Measurements from ENCODE around the gene NBPF12. TPM values are rescaled to one million over a fixed set of nuclear protein-coding genes. Genes with fewer than 3 reads are reported as not detected.
"Not testable (repeated sequence)": the region's sequence is repeated elsewhere in the genome, so short reads cannot be mapped to it uniquely, and the experiment has no call there.

Gene NBPF12
- polyA plus RNA-seq, 2 donors, result 3.0 to 5.9 TPM

DNA sequence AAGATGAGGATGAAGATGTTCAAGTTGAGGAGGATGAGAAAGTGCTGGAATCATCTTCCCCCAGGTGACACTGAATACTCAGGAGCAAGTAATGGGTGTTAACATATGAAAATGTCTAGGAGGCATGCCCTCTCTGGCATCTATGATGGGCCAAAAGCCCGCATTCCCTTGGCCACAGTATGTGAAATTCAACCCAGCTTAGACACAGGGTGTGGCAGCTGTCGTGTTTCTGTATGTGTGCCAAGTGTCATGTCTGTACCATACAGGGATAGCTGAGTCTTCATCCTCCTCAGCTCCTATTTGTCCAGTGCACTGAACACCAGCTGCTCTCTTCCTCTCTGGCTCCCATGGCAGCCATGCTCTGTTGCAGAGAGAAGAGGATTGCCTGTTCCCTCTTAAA is 32.5 kb downstream of the NBPF12 start:
- WGBS, 2 donors, result 64 to 71% methylated on average over 2 of the region's 2 CpGs
- H3K27ac ChIP-seq (ENCODE audit: low read depth in 2 of 2, low read length in 1 of 2); H3K27me3 ChIP-seq (ENCODE audit: control insufficient read depth in 1 of 2, insufficient read depth in 2 of 2, low read length in 2 of 2); H3K9me3 ChIP-seq (ENCODE audit: control insufficient read depth in 2 of 2, insufficient read depth in 1 of 2, low read depth in 1 of 2, low read length in 1 of 2); H3K4me3 ChIP-seq (ENCODE audit: low read depth in 1 of 2, low read length in 2 of 2); H3K36me3 ChIP-seq (ENCODE audit: control insufficient read depth in 2 of 2, insufficient read depth in 2 of 2, low read length in 1 of 2); H3K4me1 ChIP-seq (ENCODE audit: control insufficient read depth in 2 of 2, insufficient read depth in 2 of 2, low read length in 1 of 2): not testable (repeated sequence)

- not testable (repeated sequence) for H3K4me1 ChIP-seq (ENCODE audit: control insufficient read depth in 2 of 2, insufficient read depth in 2 of 2, low read length in 1 of 2); H3K4me3 ChIP-seq (ENCODE audit: low read depth in 1 of 2, low read length in 2 of 2); H3K27me3 ChIP-seq (ENCODE audit: control insufficient read depth in 1 of 2, insufficient read depth in 2 of 2, low read length in 2 of 2); H3K36me3 ChIP-seq (ENCODE audit: control insufficient read depth in 2 of 2, insufficient read depth in 2 of 2, low read length in 1 of 2); H3K9me3 ChIP-seq (ENCODE audit: control insufficient read depth in 2 of 2, insufficient read depth in 1 of 2, low read depth in 1 of 2, low read length in 1 of 2); H3K27ac ChIP-seq (ENCODE audit: low read depth in 2 of 2, low read length in 1 of 2)
- 45 to 90% methylated on average over 2 to 4 of the region's 5 CpGs for WGBS, 2 donors
Observed at GRCh38 chr1:146972681-146973080, 34.6 kb downstream of the NBPF12 start.

DNA sequence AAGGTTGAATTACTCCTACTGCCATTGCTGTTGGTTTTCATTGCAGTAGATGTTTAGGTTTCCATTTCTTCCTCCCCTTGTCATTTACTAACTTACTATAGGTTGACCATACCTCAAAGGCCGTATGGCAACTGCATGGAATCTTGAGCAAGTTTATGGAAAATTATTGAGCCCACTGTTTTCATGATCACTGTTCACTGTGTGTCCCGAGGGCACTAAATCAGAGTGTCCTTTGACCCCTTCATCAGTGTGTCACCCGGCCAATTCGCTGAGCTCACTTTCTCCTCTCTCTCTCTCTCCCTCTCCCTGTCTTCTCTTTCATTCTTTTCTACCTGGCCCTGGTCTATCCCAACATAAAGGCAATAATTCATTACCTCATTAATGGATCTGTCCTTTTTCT is 47.7 kb downstream of the NBPF12 start:
- not testable (repeated sequence) for H3K27me3 ChIP-seq (ENCODE audit: control insufficient read depth in 1 of 2, insufficient read depth in 2 of 2, low read length in 2 of 2); H3K4me3 ChIP-seq (ENCODE audit: low read depth in 1 of 2, low read length in 2 of 2); H3K4me1 ChIP-seq (ENCODE audit: control insufficient read depth in 2 of 2, insufficient read depth in 2 of 2, low read length in 1 of 2); H3K27ac ChIP-seq (ENCODE audit: low read depth in 2 of 2, low read length in 1 of 2); H3K36me3 ChIP-seq (ENCODE audit: control insufficient read depth in 2 of 2, insufficient read depth in 2 of 2, low read length in 1 of 2); H3K9me3 ChIP-seq (ENCODE audit: control insufficient read depth in 2 of 2, insufficient read depth in 1 of 2, low read depth in 1 of 2, low read length in 1 of 2)
- 84 to 86% methylated on average over 4 of the region's 4 CpGs for WGBS, 2 donors

- not testable (repeated sequence) for H3K4me1 ChIP-seq (ENCODE audit: control insufficient read depth in 2 of 2, insufficient read depth in 2 of 2, low read length in 1 of 2); H3K4me3 ChIP-seq (ENCODE audit: low read depth in 1 of 2, low read length in 2 of 2); H3K9me3 ChIP-seq (ENCODE audit: control insufficient read depth in 2 of 2, insufficient read depth in 1 of 2, low read depth in 1 of 2, low read length in 1 of 2); H3K36me3 ChIP-seq (ENCODE audit: control insufficient read depth in 2 of 2, insufficient read depth in 2 of 2, low read length in 1 of 2); H3K27me3 ChIP-seq (ENCODE audit: control insufficient read depth in 1 of 2, insufficient read depth in 2 of 2, low read length in 2 of 2); H3K27ac ChIP-seq (ENCODE audit: low read depth in 2 of 2, low read length in 1 of 2)
- 93 to 98% methylated on average over 2 of the region's 4 CpGs for WGBS, 2 donors
Observed at GRCh38 chr1:146986450-146986849, 48.3 kb downstream of the NBPF12 start.

- not testable (repeated sequence) for H3K36me3 ChIP-seq (ENCODE audit: control insufficient read depth in 2 of 2, insufficient read depth in 2 of 2, low read length in 1 of 2); H3K4me3 ChIP-seq (ENCODE audit: low read depth in 1 of 2, low read length in 2 of 2); H3K9me3 ChIP-seq (ENCODE audit: control insufficient read depth in 2 of 2, insufficient read depth in 1 of 2, low read depth in 1 of 2, low read length in 1 of 2); H3K27me3 ChIP-seq (ENCODE audit: control insufficient read depth in 1 of 2, insufficient read depth in 2 of 2, low read length in 2 of 2); H3K27ac ChIP-seq (ENCODE audit: low read depth in 2 of 2, low read length in 1 of 2); H3K4me1 ChIP-seq (ENCODE audit: control insufficient read depth in 2 of 2, insufficient read depth in 2 of 2, low read length in 1 of 2)
- 67 to 71% methylated on average over 2 of the region's 2 CpGs for WGBS, 2 donors
Observed at GRCh38 chr1:146987502-146987901, 49.4 kb downstream of the NBPF12 start.

GRCh38 chr1:146989455-146989854 is 51.3 kb downstream of the NBPF12 start:
- H3K4me1 ChIP-seq (ENCODE audit: control insufficient read depth in 2 of 2, insufficient read depth in 2 of 2, low read length in 1 of 2); H3K4me3 ChIP-seq (ENCODE audit: low read depth in 1 of 2, low read length in 2 of 2); H3K27ac ChIP-seq (ENCODE audit: low read depth in 2 of 2, low read length in 1 of 2); H3K36me3 ChIP-seq (ENCODE audit: control insufficient read depth in 2 of 2, insufficient read depth in 2 of 2, low read length in 1 of 2); H3K9me3 ChIP-seq (ENCODE audit: control insufficient read depth in 2 of 2, insufficient read depth in 1 of 2, low read depth in 1 of 2, low read length in 1 of 2); H3K27me3 ChIP-seq (ENCODE audit: control insufficient read depth in 1 of 2, insufficient read depth in 2 of 2, low read length in 2 of 2): not testable (repeated sequence)
- WGBS, 2 donors, result 95% methylated on average over 3 of the region's 3 CpGs

- H3K27ac ChIP-seq (ENCODE audit: low read depth in 2 of 2, low read length in 1 of 2); H3K4me3 ChIP-seq (ENCODE audit: low read depth in 1 of 2, low read length in 2 of 2); H3K9me3 ChIP-seq (ENCODE audit: control insufficient read depth in 2 of 2, insufficient read depth in 1 of 2, low read depth in 1 of 2, low read length in 1 of 2); H3K27me3 ChIP-seq (ENCODE audit: control insufficient read depth in 1 of 2, insufficient read depth in 2 of 2, low read length in 2 of 2); H3K36me3 ChIP-seq (ENCODE audit: control insufficient read depth in 2 of 2, insufficient read depth in 2 of 2, low read length in 1 of 2); H3K4me1 ChIP-seq (ENCODE audit: control insufficient read depth in 2 of 2, insufficient read depth in 2 of 2, low read length in 1 of 2): not testable (repeated sequence)
- WGBS, 2 donors, result 71% methylated on average over 1 of the region's 1 CpG; no CpG with 5 or more reads in 1 of the 2 donors
Observed at GRCh38 chr1:147008495-147008894, 70.4 kb downstream of the NBPF12 start.

DNA sequence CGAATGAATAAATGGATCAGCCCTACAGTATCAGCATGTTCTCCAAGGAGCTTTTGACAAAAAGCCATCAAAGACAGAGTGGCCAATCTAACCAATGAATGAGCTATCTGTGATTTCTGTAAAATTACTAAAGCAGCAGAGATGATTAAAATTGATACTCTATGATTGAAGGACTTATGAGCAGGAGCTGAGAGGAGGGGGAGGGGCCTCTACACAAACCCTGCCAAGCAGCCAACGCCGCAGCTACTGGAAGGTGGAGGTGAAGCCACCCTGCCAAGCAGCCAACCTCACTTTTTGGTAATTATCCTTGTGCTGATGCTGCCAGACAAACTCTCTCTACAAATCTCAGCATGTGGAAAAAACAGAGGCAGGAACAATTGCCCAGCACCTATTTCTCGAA is 88.9 kb downstream of the NBPF12 start:
- not testable (repeated sequence) for H3K27ac ChIP-seq (ENCODE audit: low read depth in 2 of 2, low read length in 1 of 2); H3K4me1 ChIP-seq (ENCODE audit: control insufficient read depth in 2 of 2, insufficient read depth in 2 of 2, low read length in 1 of 2); H3K36me3 ChIP-seq (ENCODE audit: control insufficient read depth in 2 of 2, insufficient read depth in 2 of 2, low read length in 1 of 2); H3K27me3 ChIP-seq (ENCODE audit: control insufficient read depth in 1 of 2, insufficient read depth in 2 of 2, low read length in 2 of 2); H3K9me3 ChIP-seq (ENCODE audit: control insufficient read depth in 2 of 2, insufficient read depth in 1 of 2, low read depth in 1 of 2, low read length in 1 of 2); H3K4me3 ChIP-seq (ENCODE audit: low read depth in 1 of 2, low read length in 2 of 2)
- WGBS, 2 donors, result 65 to 71% methylated on average over 4 of the region's 4 CpGs

- not testable (repeated sequence) for H3K9me3 ChIP-seq (ENCODE audit: control insufficient read depth in 2 of 2, insufficient read depth in 1 of 2, low read depth in 1 of 2, low read length in 1 of 2); H3K27ac ChIP-seq (ENCODE audit: low read depth in 2 of 2, low read length in 1 of 2); H3K4me1 ChIP-seq (ENCODE audit: control insufficient read depth in 2 of 2, insufficient read depth in 2 of 2, low read length in 1 of 2); H3K27me3 ChIP-seq (ENCODE audit: control insufficient read depth in 1 of 2, insufficient read depth in 2 of 2, low read length in 2 of 2); H3K4me3 ChIP-seq (ENCODE audit: low read depth in 1 of 2, low read length in 2 of 2); H3K36me3 ChIP-seq (ENCODE audit: control insufficient read depth in 2 of 2, insufficient read depth in 2 of 2, low read length in 1 of 2)
- 65 to 70% methylated on average over 4 of the region's 4 CpGs for WGBS, 2 donors
Observed at GRCh38 chr1:147030066-147030653, 92.0 kb downstream of the NBPF12 start.

DNA sequence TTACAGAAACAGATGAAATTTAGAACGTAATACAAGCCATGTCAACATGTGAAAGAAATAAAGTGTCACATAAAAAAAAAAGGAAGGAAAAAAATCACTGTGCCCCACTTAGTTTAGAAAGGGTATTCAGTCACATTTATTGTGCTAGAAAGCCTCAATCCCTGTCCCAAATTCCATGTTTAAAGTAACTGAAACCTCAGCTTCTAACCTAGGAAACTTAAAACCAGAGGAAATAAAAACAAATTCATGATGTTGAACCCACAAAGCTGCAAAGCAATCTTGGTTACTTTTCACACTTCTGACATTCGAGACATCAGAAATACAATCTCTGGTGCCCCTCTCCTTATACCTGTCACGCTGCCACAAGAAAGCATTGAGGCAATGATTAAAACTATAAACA is 101.8 kb downstream of the NBPF12 start:
- Histone ChIP-seq H3K4me3 (ENCODE audit: low read depth in 1 of 2, low read length in 2 of 2) (no peak overlapping the region), H3K4me1 (ENCODE audit: control insufficient read depth in 2 of 2, insufficient read depth in 2 of 2, low read length in 1 of 2) (no peaks in the 10 kb centered on the region), H3K27ac (ENCODE audit: low read depth in 2 of 2, low read length in 1 of 2) (no peak overlapping the region), H3K36me3 (ENCODE audit: control insufficient read depth in 2 of 2, insufficient read depth in 2 of 2, low read length in 1 of 2) (no peaks in the 10 kb centered on the region), H3K9me3 (ENCODE audit: control insufficient read depth in 2 of 2, insufficient read depth in 1 of 2, low read depth in 1 of 2, low read length in 1 of 2) (no peaks in the 10 kb centered on the region), H3K27me3 (ENCODE audit: control insufficient read depth in 1 of 2, insufficient read depth in 2 of 2, low read length in 2 of 2) (no peaks in the 10 kb centered on the region)
- WGBS, 2 donors, result 81 to 95% methylated on average over 3 of the region's 3 CpGs

Data from esophagus (tissue), 2 donors.